Neural progenitor cell (in vitro differentiated cells): ENCODE measurements around the gene INS.

ENCODE experiments used
- CTCF ChIP-seq: fragments of 200-600 bp; sonication (generic); IDR thresholded peaks from 2 replicates; pipeline ENCODE4 v1.5.1; 2017; ENCODE audit warnings: antibody characterized with exemption, mild to moderate bottlenecking
- EZH2 ChIP-seq: fragments of 200-600 bp; sonication (generic); IDR thresholded peaks from 2 replicates; pipeline ENCODE4 v1.6.1; 2017; ENCODE audit warnings: antibody characterized with exemption, mild to moderate bottlenecking, moderate library complexity
- EZH2phosphoT487 ChIP-seq: fragments of 200-600 bp; sonication (generic); IDR thresholded peaks from 2 replicates; pipeline ENCODE4 v1.6.1; 2017; ENCODE audit warnings: antibody characterized with exemption

- TF ChIP-seq CTCF (no peak), EZH2 (no peak), EZH2phosphoT487 (no peak)
Measured at GRCh38 chr11:2130881-2131352, 30.1 kb downstream of the INS start.
